HG03457 (cell line): ENCODE data around the gene NUP210.

Experiments
- ATAC-seq: cut with Tn5 transposase; IDR thresholded peaks from one replicate; pipeline ENCODE4 v1.9.1; 2021; ENCODE audit warnings: moderate number of reproducible peaks; ENCODE audit not compliant: unreplicated experiment

The NUP210 gene

GRCh38 chr3:13377021-13377420 lies 43.1 kb downstream of the NUP210 start:
- ATAC-seq, result no peak

- no peak for ATAC-seq
These were observed 44.0 kb downstream of the NUP210 start for GRCh38 chr3:13376091-13376490.

GRCh38 chr3:13375464-13375863 lies 44.7 kb downstream of the NUP210 start:
- ATAC-seq, result no peak

- no peak for ATAC-seq
These were observed 46.0 kb downstream of the NUP210 start for GRCh38 chr3:13373975-13374586.

GRCh38 chr3:13372656-13373055 lies 47.5 kb downstream of the NUP210 start:
- ATAC-seq, result no peak

- ATAC-seq, result no peak
These were observed 48.0 kb downstream of the NUP210 start for GRCh38 chr3:13372126-13372525.

GRCh38 chr3:13371100-13372075 lies 48.7 kb downstream of the NUP210 start:
- ATAC-seq, result no peak

- ATAC-seq, result no peak
These were observed 49.5 kb downstream of the NUP210 start for GRCh38 chr3:13370609-13371008.

- ATAC-seq, result no peak
These were observed 50.1 kb downstream of the NUP210 start for GRCh38 chr3:13370055-13370454.

- ATAC-seq, result no peak
These were observed 51.3 kb downstream of the NUP210 start for GRCh38 chr3:13368834-13369233.

- no peak for ATAC-seq
These were observed 52.4 kb downstream of the NUP210 start for GRCh38 chr3:13367728-13368127.

- ATAC-seq, result no peak
These were observed 54.4 kb downstream of the NUP210 start for GRCh38 chr3:13365390-13366379.

GRCh38 chr3:13364602-13365271 lies 55.4 kb downstream of the NUP210 start:
- ATAC-seq, result no peak

- no peak for ATAC-seq
These were observed 57.6 kb downstream of the NUP210 start for GRCh38 chr3:13362551-13362950.

GRCh38 chr3:13359916-13360315 lies 60.2 kb downstream of the NUP210 start:
- ATAC-seq, result no peak

GRCh38 chr3:13358643-13359042 lies 61.5 kb downstream of the NUP210 start:
- no peak for ATAC-seq

- ATAC-seq, result no peak
These were observed 62.1 kb downstream of the NUP210 start for GRCh38 chr3:13358051-13358450.

GRCh38 chr3:13357074-13357473 lies 63.0 kb downstream of the NUP210 start:
- ATAC-seq, result no peak

- no peak for ATAC-seq
These were observed 66.1 kb downstream of the NUP210 start for GRCh38 chr3:13353936-13354542.

GRCh38 chr3:13353506-13353905 lies 66.6 kb downstream of the NUP210 start:
- no peak for ATAC-seq
